A549 treated with Hydrocortisone at 1 μM for 4 hours (cell line): ENCODE results near the gene RETREG1. TPM values are rescaled to one million over a fixed set of nuclear protein-coding genes. Genes with fewer than 3 reads are reported as not detected.

Experiments used
- total RNA-seq: library from RNA; stranded (reverse); fragments of 200-300 nt; extraction: Qiagen RNA extraction; gene quantifications from 5 replicates; pipeline ENCODE4 v1.2.3, GENCODE V29; 2022

Gene RETREG1
- 2.6 to 4.7 TPM (median 3.6 TPM) in 5 replicates for total RNA-seq

GRCh38 chr5:16616536-16617273, at the start of gene RETREG1:
RETREG1 (minus strand) TSS chr5:16616997; CDS start chr5:16616971, 26 bp downstream.

GRCh38 chr5:16465544-16466432, 151.0 kb downstream of the RETREG1 start, which contains the start of gene ZNF622:
ZNF622 (minus strand) TSS chr5:16465800; CDS start chr5:16465665, 135 bp downstream.

Other genes with a start within 250 kb of the RETREG1 start
- gene ZNF622, start 151.2 kb downstream of the RETREG1 start, total RNA-seq = 62.6 to 71.2 TPM (median 69.2 TPM) in 5 replicates